GM19372 (cell line): ENCODE data around the gene KCNQ4.

Source experiments
- ATAC-seq: cut with Tn5 transposase; IDR thresholded peaks from one replicate; pipeline ENCODE4 v1.9.1; 2021; ENCODE audit warnings: mild to moderate bottlenecking, low read depth, moderate library complexity; ENCODE audit not compliant: unreplicated experiment

KCNQ4 gene

DNA sequence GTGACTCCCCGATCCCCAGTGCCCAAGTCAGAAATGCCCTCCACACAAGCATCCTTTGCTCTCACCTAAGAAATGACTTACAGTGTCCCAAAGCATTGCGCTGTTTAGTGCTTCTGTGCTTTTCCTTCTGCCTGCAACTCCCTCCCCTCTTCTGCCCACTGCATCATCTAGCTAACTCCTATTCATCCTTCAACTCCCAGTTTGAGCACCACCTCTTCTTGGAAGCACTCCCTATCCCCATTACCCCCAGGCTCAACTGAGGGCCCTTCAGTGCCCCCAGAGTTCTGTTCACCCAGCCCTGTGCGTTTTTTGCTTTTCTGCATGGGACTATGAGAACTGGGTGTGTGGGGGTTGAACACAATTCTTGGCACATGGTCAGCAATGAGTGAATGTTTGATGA, 10.0 kb downstream of the KCNQ4 start:
- no peak for ATAC-seq

DNA sequence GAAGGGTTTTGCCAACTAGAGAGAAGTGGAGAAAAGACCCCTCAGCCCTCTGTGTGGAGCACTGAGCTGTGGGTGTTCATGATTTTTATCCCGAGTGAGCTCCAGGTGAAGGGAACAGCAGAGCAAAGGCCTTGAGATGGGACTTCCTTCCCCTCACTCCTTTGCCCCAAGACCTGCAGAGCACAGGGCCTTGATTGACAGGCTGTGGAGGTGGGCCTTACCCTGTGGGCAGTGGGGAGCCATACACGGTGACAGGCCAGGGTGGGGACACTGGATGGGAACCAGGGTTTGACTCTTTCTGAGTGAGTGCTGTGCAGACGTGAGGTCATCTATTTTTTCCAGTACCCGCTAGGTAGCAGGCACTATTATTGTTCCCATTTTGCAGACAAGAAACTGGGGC, 10.5 kb downstream of the KCNQ4 start:
- no peak for ATAC-seq

DNA sequence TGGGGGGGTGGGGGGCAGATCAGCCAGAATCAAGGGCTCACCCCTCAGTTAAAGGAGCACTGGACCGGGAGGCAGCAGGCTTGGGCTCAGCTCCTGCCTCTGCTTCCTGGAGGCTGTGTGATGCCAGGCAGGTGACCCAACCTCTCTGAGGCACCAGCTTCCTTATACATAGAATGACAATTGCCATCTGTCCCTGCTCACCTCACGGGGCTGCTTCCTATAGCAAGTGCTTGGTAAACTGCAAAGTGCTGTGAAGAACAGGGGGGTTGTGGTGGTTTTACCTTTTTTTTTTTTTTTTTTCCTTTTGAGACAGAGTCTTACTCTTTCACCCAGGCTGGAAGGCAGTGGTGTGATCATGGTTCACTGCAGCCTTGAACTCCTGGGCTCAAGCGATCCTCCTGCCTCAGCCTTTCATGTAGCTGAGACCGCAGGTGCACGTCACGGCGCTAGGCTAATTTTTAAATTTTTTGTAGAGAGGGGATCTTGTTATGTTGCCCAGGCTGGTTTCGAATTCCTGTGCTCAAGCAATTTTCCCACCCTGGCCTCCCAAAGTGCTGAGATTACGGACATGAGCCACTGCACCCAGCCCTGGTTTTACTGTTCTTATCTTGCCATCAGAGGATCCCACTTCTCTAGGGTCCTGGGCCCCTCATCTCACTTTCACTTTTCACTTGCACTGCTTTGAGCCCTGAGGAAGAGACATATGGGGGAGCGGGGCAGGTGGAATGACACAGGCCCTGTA, 11.6 kb downstream of the KCNQ4 start:
- no peak for ATAC-seq

DNA sequence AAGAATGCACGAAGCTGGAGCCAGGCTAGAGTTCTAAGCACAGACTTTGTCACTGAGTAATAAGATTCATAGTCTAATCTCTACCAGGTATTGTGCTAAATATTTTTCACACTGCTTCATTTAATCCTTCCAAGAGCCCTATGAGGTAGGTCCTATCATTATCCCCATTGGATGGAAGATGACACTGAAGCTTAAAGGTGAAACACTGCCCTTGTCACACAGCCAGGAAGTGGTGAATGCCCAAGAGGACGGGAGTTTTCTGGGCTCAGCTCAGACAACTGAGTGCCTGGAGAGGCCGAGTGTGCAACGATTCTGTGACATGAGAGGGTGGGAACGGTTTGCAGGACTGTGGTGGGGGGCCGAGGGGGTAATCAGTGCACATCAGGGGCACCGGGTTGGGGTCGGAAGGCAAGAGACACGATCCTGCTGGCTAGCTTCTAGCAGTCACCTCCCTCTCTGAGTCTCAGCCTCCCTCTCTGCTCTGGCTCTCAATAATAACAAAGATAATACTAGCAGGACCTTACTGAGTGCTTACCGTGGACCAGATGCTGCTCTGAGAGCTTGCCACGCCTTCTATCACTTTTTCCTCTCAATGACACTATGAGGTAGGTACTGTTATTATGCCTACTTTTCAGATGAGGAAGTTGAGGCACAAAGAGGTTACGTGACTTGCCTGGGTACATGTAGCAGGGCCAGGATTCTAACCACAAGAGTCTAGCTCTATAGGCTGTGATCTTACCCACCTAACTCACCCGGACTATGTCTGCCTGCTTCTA, 12.4 kb downstream of the KCNQ4 start:
- ATAC-seq, result no peak

DNA sequence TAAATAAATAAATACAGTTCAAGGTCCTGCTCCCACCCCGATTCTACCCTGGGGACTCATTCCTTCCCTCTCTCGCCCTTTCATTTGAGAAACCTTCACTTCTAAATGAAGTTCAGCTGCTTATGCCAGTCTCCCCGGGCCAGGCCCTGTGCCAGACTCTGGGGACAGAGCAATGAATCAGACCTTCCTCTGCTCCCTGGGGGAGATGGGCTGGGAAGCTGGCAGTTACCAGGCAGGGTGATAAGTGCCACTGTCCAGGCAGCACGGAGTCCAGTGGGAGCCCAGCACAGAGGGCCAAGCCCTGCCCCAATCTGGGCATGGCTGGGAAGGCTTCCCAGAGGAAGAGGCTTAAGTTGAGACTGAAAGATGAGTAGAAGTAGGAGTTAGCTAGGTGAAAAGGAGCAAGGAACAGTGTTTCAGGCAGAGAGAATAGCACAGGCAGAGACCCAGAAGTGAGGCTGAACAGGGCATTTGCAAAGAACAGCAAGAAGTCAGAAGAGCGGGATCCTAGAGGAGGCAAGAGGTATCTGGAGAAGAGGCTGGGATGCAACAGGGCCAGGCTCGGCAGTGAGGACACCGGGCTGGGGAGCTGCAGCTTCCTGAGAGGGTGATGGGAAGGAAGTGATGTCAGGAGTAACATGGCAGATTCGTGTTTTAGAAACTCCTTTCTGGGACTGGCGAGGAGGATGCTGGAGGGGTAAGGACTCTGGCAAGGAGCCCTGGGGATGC, 13.5 kb downstream of the KCNQ4 start:
- ATAC-seq, result no peak

DNA sequence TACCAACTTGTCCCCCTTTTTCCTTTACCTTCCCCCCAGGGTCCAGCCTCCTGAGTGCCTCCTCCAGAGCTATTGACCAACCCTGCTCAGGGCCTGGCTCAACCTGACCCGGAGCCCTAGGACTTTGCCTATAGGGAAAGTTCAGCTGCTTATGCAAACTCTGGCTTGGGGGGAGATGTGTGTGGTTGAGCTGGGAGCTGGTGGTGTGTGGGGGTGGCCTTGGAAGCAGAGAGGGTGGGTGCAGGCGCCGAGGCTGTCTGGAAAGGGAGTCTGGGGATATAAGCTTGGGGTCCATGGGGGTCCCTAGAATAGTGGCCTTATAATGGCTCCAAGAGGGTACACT, 14.1 kb downstream of the KCNQ4 start:
- no peak for ATAC-seq

DNA sequence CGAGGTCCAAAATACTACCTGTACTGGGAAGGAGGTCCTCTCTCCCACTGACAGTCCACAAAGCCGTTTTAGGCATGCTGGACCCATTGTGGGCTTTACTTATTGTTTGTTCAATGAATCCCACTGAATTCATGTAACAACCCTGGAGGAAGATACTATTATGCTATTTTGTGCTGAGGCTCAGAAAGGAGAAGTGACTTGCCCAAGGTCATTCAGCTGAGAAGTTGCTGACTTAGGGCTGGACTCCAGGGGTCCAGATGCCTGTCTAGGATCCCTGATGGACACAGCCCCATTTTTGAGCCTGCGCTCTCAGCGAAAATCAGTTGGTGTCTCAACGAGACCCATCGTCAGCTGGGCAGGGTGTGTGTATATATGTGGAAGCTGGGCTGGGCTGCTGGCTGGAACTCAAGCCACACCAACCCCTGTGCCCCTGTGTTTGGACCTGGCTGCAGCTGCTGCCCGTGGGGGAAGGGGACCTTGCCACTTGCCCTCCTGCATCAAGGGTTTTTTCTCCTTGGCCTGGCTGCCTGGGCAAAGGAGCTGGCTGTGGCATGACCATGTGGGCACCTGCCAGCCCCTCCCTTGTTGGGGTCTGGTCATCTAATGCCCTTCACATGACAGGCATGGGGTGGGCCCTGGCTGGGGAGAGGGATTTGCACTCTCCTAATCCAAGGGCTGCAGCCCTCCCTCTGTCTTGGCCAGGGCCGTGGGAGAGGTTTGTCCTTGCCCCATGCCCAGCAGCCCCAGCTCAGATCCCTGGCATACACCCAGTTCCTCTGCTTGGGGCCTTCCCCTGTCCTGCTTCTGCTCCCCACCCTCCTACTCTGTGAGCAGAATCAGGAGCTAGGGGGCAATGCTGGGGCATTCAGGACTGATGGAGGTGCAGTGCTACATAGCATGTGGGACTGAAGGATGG, 15.0 kb downstream of the KCNQ4 start:
- no peak for ATAC-seq

DNA sequence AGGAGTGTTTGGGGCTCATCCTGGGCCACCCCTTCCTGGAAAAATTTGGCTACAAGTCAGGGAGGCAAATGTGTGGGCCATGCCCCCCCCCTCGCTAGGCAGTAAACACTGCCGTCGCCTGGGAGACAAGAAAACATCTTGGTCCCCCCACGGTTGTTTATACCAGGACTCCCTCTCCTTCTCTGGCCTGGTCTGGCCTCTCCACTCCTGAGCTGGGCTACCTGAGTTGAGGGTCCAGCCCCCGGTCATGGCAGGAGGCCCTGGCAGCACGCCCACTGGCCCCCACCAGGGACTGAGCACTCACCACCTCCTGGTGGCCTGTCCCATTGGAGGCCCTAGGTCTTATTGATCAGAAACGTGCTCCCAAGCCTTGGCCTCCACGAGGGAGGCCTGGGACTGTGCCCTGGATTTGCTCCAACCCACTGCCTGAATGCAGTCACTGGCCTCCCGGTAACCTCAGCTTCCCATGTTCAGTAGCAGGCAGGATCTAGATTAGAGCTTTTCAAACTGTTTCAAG, 15.8 kb downstream of the KCNQ4 start:
- no peak for ATAC-seq

DNA sequence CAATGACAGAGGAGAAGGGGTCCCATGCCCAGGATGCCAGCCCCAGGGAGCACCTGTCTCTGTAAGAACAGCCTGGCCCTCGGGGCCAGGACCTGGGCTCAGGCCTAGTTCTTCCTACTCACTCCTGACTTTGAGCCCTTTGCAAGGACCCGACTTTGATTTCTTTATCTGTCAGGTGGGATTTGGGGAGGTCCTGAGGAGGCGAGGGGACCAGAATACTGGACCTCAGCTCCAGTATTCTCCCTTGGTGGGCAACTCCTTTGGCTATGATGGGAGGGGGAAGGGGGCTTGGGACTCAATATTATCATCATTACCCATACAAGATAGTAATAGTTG, 18.1 kb downstream of the KCNQ4 start:
- no peak for ATAC-seq

DNA sequence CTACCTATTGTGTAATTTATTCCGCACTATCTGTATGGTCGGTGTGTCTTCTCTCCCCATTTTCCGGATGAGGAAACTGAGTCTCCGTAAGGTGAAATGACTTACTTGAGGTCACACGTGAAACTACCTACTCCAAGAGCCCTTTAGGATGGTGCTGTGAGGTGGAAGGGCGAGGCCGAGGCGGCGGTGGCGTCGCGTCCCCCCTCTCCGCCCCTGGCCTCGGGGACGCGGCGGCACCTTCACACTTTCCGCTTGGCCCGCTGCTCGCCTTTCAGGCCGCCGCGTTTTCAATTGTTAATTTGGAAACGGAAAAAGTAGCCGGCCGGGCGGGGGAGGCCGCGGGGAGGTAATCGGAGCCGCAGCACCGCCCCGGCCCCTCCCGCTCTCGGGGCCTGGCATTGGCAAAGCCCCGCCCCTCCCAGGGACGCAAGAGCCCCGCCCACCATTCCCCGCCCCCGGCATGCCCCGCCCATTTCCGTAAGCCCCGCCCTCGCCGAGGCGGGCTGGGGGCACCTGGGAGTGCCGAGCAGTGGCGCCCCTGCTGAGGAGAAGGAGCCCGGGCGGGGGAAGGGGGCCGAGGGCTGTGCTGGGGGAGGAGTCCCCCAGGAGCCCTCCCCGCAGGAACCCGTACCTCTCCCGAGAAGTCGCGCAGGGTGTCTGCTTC, 18.6 kb downstream of the KCNQ4 start:
- peak; percentile 73 for ATAC-seq

DNA sequence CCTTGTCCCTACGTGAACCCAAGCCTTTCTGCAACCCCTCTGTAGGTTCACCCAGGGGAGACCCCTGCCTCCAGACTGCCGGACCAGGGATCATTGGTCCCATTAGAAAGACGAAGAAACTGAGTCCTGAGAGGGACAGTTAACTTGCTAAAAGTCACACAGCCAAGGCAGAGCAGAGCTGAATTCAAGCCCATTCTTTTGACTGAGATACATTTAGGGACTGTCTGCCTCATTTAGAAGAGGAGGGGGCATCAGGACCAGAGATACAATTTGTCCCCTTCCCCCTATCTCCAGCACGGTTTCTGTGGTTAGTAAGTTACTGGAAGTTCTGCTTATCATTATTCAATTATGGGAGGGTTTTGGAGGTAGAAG, 19.1 kb downstream of the KCNQ4 start:
- ATAC-seq, result no peak

DNA sequence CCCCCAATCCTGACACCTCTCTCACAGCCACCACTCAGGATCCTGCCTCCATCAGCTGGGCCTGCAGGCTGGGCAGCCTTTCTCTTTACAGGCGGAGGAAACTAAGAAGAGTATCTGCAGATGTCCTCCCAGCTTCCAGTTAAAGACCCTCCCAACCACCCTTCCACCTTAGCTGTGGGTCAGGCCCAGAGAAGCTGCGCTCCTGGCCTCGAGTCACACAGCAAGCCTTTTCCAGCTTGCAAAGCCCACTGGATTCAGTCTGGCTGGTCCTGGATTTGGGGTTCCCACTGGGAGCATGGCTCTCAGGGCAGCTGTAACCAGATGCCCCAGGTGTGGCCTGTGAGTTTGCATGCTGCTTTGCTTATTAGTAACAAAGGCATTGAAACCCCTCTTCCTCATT, 19.9 kb downstream of the KCNQ4 start:
- no peak for ATAC-seq

DNA sequence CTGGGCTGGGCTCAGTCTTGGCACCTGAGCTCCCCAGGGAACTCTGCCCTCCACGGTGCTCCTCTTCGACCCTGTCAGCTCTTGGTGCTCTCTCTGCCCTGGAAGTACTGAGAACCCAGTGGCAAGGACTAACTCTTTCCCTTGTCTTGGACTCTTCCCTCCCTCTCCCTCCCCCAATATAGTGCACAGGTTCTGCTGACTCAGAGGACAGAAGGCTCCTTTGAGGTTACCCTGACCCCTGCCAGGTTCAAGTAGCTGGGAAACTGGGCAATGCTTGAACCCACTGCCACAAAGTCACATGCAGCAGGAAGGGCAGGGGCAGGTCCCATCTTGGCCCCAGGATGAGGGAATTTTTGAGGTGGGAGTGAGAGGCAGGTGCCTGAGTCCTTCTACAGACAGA, 20.3 kb downstream of the KCNQ4 start:
- ATAC-seq, result no peak

DNA sequence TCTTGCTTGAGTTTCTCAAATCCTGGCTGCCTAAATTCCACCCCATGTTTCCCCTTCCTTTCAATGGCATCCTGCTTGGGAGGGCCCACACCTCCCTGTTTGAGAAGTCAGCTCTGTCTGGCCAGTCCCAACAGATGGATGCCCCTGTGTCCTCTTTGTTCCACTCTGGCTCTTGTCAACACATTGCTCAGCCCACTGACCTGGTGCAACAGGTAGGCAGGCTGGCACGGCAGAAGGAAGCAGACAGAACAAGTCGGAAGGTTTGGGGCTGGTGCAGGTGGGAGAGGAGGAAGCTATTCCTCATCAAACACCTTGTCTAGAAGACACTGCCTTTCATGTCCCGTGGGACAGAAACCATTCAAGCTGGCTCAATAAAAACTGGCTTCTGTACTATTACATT, 22.7 kb downstream of the KCNQ4 start:
- no peak for ATAC-seq

DNA sequence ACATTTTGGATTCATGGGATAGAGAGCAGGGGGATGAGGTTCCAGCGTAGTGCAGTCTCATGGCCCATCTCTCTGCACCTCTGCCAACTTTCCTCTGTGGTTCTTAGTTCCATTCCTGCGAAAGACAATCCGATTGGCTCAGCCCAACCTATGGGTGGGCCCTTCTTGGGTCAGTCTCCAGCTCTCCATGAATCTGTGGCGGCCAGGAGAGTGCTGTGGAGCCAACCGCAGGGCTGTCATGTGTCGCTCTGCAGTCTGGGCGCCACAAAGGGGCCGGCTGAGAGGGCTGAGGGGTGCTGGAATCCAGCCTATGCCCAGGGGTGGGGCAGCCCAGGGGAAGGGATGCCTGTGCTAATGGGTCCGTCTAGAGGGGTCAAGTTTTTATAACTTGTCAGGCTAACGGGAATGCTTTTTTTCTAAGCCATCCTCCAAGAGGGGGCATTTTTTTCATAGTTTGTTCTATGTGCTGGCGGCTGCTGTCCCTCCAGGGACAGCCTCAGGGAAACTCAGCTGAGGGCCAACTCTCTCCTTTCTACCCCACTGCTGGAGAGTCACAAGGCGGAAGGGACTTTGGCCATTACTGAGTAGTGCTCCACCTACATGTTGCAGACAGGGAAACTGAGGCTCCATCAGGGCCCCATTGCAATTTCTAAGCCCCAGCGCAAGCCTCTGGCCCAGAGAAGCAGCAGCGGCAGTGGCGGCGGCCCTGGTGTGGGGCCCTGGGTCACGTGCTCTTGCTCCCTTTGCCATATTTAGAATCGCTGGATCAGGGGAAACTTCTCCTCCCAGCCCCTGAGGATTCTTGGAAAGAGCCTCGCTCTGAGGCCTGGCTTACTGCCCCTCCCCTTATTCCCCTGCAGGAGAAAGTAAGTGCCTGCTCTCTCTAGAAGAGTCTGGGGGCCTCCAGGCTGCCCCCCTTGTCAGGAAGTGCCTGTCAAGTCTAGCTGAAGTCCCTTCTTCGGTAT, 23.4 kb downstream of the KCNQ4 start:
- no peak for ATAC-seq

DNA sequence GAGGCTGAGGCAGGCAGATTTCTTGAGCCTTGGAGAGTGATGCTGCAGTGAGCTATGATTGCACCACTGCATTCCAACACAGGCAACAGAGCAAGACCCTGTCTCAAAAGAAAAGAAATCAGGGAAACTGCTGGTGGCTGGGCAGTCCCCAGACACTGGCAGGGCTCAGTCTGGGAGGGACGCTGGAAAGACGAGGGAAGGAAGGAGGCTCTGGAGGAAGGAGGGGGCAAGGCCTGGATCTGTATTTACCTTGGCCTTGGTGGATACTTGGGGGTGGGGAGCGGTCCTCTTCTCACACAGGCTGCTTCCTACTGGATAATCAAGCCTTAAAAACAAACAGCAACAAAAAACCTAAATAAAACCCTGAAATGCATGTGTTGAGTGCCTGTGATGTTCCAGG, 24.4 kb downstream of the KCNQ4 start:
- ATAC-seq, result no peak

DNA sequence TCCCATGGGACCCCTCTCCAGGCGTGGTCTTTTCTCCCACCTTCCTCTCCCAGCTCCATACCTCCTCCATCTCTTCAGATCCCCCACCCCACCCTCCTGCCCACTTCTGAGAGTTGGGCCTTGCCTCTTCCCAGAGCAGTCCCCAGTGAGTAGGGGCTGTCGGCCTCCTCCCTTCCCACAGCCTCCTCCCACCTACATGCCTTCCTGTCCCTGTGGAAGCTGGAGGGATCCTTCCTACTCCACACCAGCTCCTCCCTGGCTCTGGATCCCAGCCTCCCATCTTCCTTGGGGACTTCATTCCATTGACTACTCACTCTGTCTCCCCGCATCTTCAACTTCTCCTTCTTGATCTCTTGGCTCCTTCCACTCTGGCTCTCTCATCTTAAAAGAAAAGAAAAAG, 24.9 kb downstream of the KCNQ4 start:
- ATAC-seq, result no peak

DNA sequence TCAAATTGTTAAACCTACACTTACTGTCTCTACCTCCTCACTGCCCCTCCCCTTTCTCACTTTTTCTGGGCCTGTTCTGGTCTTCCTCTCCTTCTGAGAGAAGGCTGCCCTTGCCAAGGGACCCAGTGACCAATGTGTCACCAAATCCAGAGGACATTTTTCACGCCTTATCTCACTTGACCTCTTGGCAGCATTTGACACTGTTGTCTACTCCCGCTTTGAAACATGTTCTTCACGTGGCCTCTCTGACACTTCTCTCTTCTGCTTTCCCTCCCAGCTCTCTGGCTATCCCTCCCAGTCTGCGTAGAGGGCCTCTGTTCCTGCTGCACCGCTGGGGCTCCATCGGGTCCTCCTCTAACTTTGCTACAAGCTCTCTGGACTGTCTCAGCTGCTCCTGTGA, 25.3 kb downstream of the KCNQ4 start:
- no peak for ATAC-seq

DNA sequence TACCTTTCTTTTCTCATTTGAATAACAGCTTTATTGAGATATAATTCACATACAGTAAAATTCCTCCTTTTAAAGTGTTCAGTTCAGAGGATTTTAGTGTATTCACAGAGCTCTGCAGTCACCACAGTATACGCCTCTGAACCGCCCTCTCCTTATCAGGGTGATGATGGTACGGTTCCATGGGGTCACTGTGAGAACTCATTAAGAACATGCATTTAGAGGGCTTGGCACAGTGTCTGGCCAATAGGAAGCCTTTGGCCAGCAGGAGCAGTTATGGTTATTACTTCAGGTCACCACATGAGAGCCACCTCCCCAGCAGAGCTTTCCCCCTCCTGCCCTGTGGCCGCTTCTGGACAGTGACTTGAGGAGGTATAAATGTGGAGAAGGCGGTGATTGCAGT, 27.3 kb downstream of the KCNQ4 start:
- ATAC-seq, result no peak
